ENCODE measurements around the gene SLC2A2.
"Not testable (repeated sequence)": the region's sequence is repeated elsewhere in the genome, so short reads cannot be mapped to it uniquely, and the experiment has no call there.

Gene SLC2A2

DNA sequence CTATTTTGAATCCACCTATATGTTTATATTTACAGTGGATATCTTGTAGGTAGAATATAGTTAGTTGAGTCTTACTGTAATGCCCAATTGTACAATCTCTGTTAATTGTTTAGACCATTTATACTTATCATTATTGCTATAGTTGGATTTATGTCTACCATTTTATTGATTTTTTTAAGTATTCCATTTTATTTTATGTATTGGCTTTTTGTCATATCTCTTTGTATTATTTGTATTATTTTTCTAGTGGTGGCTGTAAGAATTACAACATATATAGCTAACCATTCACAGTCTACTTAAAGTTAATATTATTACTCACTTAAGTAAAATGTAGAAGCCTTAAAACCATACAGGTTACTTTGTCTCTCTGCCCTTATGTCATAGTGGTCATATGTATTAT is 46.1 kb downstream of the SLC2A2 start:
- DNase-seq: no peak

DNA sequence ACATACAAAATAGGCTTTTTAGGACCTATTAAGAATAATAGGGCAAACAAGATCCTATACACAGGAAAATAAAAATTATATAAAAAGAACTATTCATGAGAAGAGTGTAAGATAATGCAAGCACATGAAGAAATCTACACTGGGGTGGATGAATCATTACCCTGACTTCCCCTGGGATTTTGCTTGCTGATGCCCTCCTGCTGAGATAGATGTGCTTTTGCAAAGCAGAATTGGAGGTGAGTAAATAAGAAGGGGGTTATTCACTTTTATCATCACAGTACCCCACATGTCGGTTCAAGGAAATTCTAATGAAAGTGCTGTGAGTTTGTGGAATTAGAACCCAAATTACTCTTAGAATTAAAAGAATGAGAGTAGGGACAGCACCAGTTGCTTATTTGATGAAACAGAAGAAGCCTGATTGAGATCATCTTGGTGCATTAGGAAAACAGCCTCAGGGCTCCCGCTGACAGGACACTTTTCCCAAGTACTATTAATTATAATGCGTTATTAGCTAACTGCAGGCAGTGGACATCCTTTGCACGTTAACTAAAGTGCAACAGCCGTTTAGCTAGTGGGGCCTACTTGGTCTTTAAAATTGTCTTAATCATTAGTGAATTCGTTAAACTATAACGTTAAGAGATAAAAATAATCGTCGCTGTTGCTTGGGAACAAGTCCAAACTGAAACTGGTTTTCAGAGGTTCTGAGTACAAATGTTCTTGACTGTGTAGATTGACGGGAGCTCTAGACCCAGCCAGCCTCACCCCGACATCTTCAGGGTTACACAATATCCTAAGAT is 48.4 kb downstream of the SLC2A2 start:
- DNase-seq: no peak

- DNase-seq: no peak
Observed at GRCh38 chr3:170976190-170976519, 50.4 kb downstream of the SLC2A2 start.

DNA sequence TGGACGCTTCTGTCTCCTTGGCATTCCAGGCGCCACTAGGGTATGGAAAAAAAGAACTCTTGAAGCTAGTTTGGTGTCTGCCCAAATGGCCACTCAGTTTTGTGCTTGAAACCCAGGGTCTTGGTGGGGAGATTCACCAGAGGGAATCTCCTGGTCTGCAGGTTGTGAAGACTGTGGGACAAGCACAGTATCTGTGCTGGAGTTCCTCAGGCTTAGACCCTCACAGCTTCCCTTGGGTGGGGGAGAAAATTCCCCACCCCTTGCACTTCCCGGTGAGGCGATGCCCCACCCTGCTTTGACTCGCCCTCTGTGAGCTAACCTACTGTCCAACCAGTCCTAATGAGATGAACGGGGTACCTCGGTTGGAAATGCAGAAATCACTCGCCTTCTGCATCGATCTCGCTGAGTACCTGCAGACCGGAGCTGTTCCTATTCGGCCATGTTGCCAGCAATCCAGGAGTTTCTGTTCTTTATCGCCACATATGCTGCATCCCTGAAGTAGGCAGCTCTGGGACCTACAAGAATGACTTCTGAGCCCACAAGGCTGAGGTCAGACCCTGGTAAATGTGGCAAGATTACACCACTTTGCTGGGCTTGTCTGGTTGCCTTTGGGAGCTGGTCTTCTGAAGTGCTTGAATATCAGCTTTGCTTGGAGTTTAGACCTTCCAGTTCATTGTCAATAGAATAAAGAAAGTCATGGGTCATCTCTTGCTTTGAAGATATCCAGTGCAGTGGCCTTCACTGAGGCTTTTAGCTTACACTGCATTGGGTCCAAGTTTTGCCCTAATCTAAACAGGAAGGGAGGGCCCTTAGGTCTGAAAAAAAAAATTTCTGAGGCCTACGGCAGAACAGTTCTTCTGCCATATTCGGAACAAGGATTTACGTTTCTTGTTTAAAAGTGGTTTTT is 51.0 kb downstream of the SLC2A2 start:
- DNase-seq: no peak

GRCh38 chr3:170974872-170975271 is 51.6 kb downstream of the SLC2A2 start:
- DNase-seq: no peak

DNA sequence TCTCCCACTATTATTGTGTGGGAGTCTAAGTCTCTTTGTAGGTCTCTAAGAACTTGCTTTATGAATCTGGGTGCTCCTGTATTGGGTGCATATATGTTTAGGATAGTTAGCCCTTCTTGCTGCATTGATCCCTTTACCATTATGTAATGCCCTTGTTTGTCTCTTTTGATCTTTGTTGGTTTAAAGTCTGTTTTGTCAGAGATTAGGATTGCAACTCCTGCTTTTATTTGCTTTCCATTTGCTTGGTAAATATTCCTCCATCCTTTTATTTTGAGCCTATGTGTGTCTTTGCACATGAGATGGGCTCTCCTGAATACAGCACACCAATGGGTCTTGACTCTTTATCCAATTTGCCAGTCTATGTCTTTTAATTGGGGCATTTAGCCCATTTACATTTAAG is 53.6 kb downstream of the SLC2A2 start:
- DNase-seq: not testable (repeated sequence)

- DNase-seq: no peak
Observed at GRCh38 chr3:170967126-170967525, 59.4 kb downstream of the SLC2A2 start.

DNA sequence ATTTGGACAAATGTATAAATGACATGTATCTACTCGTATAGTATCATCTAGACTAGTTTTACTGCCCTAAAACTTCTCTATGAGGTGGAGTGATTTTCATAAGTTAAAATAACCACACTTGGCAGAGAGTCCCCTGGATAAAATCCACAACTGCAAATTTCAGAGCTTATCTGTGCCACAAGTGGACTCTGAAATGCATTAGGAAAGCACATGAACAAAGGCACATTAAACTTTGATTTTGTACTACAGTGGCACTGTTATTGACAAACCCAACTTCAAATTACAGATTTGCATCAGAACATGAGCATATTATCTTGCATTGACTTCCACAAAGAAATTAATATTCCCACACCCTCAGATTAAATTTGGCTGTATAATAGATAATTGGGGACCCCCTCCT is 60.0 kb downstream of the SLC2A2 start:
- no peak for DNase-seq

DNA sequence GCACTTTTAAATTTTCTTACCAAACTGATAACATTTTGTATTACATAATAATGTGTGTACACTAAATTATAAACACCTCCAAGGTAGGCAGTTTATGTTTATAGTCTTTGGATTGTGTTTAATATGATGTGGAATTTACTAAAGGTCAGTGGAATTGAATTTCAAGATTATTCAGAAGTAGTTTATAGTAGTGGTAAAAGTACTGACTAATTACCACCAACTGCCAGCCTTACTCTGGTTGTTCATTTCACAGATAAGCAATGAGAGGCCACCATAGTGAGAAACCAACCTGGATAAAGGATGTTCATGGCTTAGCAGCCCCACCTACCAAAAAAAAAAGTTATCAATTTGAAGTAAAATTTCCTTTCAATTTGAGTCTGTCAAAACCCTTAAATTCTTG is 64.1 kb downstream of the SLC2A2 start:
- no peak for DNase-seq

- no peak for DNase-seq
Observed at GRCh38 chr3:170961616-170962400, 64.7 kb downstream of the SLC2A2 start.

DNA sequence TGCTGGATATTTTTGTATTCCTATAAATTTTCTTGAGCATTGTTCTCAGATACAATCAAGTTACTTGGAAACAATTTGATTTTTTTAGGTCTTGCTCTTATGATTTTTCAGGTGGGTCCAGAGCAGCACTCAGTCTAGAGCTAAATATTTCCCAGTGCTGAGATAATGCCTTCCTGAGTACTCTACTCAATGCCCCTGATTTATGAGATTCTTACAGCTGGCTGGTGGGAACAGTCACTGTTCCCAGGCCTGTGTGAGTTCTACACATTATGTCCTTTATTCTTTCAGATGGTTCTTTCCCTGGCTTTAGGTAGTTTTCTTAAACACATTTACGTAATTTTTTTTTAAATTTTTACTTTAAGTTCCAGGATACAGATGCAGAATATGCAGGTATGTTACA is 67.1 kb downstream of the SLC2A2 start:
- DNase-seq: no peak

DNA sequence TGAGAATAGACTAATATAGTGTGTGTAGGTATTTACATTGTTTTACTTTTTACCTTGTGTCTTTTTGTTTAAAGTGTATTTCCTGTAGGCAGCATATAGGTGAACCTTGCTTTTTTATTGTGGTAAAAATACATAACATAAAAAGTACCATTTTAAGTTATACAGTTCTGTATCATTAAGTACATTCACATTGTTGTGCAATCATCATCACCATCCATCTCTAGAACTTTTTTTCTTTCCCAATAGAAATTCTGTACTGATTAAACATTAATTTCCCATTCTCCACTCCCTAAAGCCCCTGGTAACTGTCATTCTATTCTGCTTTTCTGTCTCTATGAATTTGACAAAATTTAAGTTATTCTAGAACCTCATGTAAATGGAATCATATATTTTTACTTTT is 69.9 kb downstream of the SLC2A2 start:
- no peak for DNase-seq

DNA sequence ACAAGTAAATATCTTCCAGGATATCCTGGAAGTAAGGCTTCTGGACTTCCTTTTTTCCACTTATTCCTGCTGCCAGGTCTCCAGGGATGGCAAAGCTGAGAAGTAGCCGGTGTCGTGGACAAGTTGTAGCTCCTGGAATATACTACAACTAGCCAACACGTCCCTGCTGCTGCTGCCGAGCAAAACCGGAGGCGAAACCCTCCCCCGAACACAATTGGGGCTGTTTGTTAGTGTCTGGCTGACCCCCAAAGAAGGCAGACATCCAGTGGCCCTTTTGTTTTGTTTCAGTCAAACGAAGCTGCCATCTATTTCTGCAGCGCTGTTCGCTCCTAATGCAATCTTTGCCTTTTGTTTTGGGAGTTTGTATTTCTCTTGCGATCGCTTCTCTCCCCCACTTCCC is 72.8 kb downstream of the SLC2A2 start:
- no peak for DNase-seq

DNA sequence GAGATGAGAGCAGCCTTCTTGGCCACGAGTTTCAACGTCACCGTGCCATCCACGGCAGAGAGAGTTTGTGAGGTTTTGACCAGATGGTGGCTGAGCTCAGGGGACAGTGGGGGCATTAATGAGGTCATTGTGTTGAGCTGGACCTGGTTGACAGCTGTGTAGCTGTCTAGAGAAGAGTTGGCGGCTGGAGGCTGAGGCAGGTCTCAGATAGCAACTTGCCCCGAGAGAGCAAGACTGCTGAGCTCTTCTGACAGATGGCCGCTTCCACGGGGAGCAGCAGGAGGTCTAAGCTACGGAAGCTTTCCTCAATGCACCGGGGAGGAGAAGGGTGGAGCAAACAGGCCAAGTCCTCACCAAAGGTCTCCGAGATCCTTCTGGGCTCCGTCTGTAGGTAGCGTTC is 73.3 kb downstream of the SLC2A2 start:
- no peak for DNase-seq

DNA sequence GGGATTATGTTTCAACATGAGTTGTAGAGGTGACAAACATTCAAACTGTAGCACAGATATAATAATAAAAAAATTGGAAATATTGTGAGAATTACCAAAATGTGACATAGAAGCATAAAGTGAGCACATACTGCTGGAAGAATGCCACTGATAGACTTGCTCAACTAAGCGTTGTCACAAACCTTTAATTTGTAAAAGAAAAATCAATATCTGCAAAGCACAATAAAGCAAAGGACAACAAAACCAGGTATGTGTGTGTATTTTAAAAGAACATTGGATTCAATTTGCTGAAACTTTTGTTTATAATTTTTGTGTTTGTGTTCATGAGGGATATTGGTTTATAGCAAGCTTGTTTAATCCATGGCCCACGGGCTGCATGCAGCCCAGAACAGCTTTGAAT is 77.3 kb downstream of the SLC2A2 start:
- no peak for DNase-seq

- DNase-seq: no peak
Observed at GRCh38 chr3:170947018-170947769, 79.3 kb downstream of the SLC2A2 start.

Measured in DMS79 (cell line).